GM12878 (cell line): ENCODE results near the gene ACOX1. TPM values are rescaled to one million over a fixed set of nuclear protein-coding genes. Genes with fewer than 3 reads are reported as not detected.

Experiments
- ATAC-seq: fragments of 200-7000 bp; cut with Tn5 transposase; 3 replicates; pipeline ENCODE4 v1.9.1; 2020; ENCODE audit warnings: mild to moderate bottlenecking, moderate library complexity
- BruUV-seq: library from RNA; stranded (reverse); fragments of 400-500 nt; replicated peaks from 2 replicates; lab custom pipeline; 2021; lab: Mats Ljungman, UMichigan
- CTCF ChIA-PET: fragments of 300-600 bp; sonication (Branson Sonifier 250); formaldehyde crosslinking; extraction: SDS; loops from one replicate; lab custom pipeline; 2021; ENCODE audit warnings: inconsistent platforms; lab: Yijun Ruan, JAX
- POLR2A ChIA-PET: fragments of 350-600 bp; formaldehyde crosslinking; extraction: SDS; loops from one replicate; lab custom pipeline; 2021; ENCODE audit warnings: inconsistent platforms; lab: Charles Lee
- RAD21 ChIA-PET: fragments of 300-600 bp; sonication (Branson Sonifier 250); formaldehyde crosslinking; loops from one replicate; lab custom pipeline; 2023; ENCODE audit warnings: antibody characterized with exemption; ENCODE audit not compliant: unreplicated experiment; lab: Charles Lee
- SMC1A ChIA-PET: fragments of 300-600 bp; sonication (Branson Sonifier 250); formaldehyde crosslinking; loops from one replicate; lab custom pipeline; 2023; ENCODE audit not compliant: unreplicated experiment, uncharacterized antibody; lab: Charles Lee
- DNase-seq: peaks from one replicate; pipeline ENCODE4 v3.0.0-alpha.2; 2011; ENCODE audit warnings: low read depth, low spot score
- FAIRE-seq: peaks from 3 replicates; lab custom pipeline; 2011; peaks lifted over from hg19 to GRCh38; lab: Jason Lieb, UNC
- H2AFZ ChIP-seq: 2 replicates; pipeline ENCODE4 v1.6.0; 2011; ENCODE audit warnings: low read depth, low read length, control low read depth; ENCODE audit not compliant: control insufficient read depth
- H3K27ac ChIP-seq: 2 replicates; pipeline ENCODE4 v1.5.1; 2011; ENCODE audit warnings: control low read depth; ENCODE audit not compliant: control insufficient read depth, insufficient read depth
- H3K27me3 ChIP-seq, 2 experiments: replicated peaks in 1 of 2; 2 replicates each; pipeline versions ENCODE4 v1.6.0 to v1.6.1; 2011; ENCODE audit warnings: low read length in 1 of 2; ENCODE audit not compliant: control insufficient read depth in 2 of 2, insufficient read depth in 2 of 2
- H3K36me3 ChIP-seq, 2 experiments: 2 replicates each; pipeline ENCODE4 v1.5.1; 2011; ENCODE audit warnings: low read length in 1 of 2; ENCODE audit not compliant: control insufficient read depth in 2 of 2, insufficient read depth in 2 of 2
- H3K4me1 ChIP-seq: 2 replicates; pipeline ENCODE4 v1.6.1; 2011; ENCODE audit warnings: mild to moderate bottlenecking, low read length, moderate library complexity, mixed read lengths; ENCODE audit not compliant: control insufficient read depth, insufficient read depth
- H3K4me2 ChIP-seq: 2 replicates; pipeline ENCODE4 v1.6.0; 2011; ENCODE audit warnings: control low read depth; ENCODE audit not compliant: control insufficient read depth, insufficient read depth
- H3K4me3 ChIP-seq: fragments of 200-600 bp; sonication (generic); 2 replicates; pipeline ENCODE4 v1.5.1; 2016
- H3K79me2 ChIP-seq: 2 replicates; pipeline ENCODE4 v1.6.0; 2011; ENCODE audit warnings: low read length; ENCODE audit not compliant: control insufficient read depth, insufficient read depth
- H3K9ac ChIP-seq: 2 replicates; pipeline ENCODE4 v1.8.0; 2011; ENCODE audit warnings: low read length, control low read depth, mixed read lengths; ENCODE audit not compliant: control insufficient read depth, insufficient read depth
- H3K9me3 ChIP-seq: replicated peaks from 3 replicates; pipeline ENCODE4 v1.5.1; 2011; ENCODE audit warnings: mild to moderate bottlenecking, low read length; ENCODE audit not compliant: control insufficient read depth, insufficient read depth
- H4K20me1 ChIP-seq: 2 replicates; pipeline ENCODE4 v1.6.0; 2011; ENCODE audit not compliant: control insufficient read depth, insufficient read depth
- CBX5 ChIP-seq: sonication (generic); IDR thresholded peaks from 2 replicates; pipeline ENCODE4 v1.6.1; 2016; ENCODE audit warnings: low read depth, moderate library complexity, mild to moderate bottlenecking, inconsistent platforms
- DPF2 ChIP-seq: fragments of 450-650 bp; IDR thresholded peaks from 2 replicates; pipeline ENCODE4 v1.6.1; 2017; ENCODE audit warnings: mild to moderate bottlenecking
- E2F8 ChIP-seq: fragments of 450-650 bp; IDR thresholded peaks from 2 replicates; pipeline ENCODE4 v1.6.1; 2018; ENCODE audit warnings: mild to moderate bottlenecking, low read depth, moderate library complexity; ENCODE audit not compliant: partially characterized antibody
- NFXL1 ChIP-seq: fragments of 450-650 bp; IDR thresholded peaks from 2 replicates; pipeline ENCODE4 v1.6.1; 2017; ENCODE audit warnings: antibody characterized with exemption, mild to moderate bottlenecking, borderline replicate concordance
- NR2C2 ChIP-seq: IDR thresholded peaks from 2 replicates; pipeline ENCODE4 v1.6.1; 2011; ENCODE audit warnings: borderline replicate concordance, low read depth; ENCODE audit not compliant: control insufficient read depth, insufficient read length
- SUZ12 ChIP-seq: fragments of 200-600 bp; sonication (generic); IDR thresholded peaks from one replicate; pipeline ENCODE4 v1.6.1; 2018; ENCODE audit warnings: antibody characterized with exemption, mild to moderate bottlenecking; ENCODE audit not compliant: unreplicated experiment
- ZNF274 ChIP-seq: IDR thresholded peaks from one replicate; pipeline ENCODE4 v1.8.0; 2011; ENCODE audit not compliant: insufficient read length, insufficient read depth
- WGBS: methylation state at CpG from one replicate; pipeline ENCODE4 v1.1.6; 2016; ENCODE audit warnings: low lambda C conversion rate; ENCODE audit not compliant: insufficient replicate concordance, insufficient coverage; ENCODE audit errors: missing lambda C conversion rate; 5-methylcytosine and 5-hydroxymethylcytosine counted together
- in situ Hi-C: fragments of 300-500 bp; cut with MboI; formaldehyde crosslinking; loops from 9 replicates; pipeline ENCODE4 v1.14.3; 2018; ENCODE audit warnings: mixed read lengths
- intact Hi-C: fragments of 100-400 bp; cut with micrococcal nuclease; formaldehyde crosslinking; loops from one replicate; pipeline ENCODE4 v1.14.2; 2022; ENCODE audit not compliant: unreplicated experiment
- polyA plus RNA-seq, 11 experiments: library from polyadenylated mRNA; depleted of rRNA in 4 of 11; unstranded in 6 of 11; stranded (reverse) in 5 of 11; fragments of >200 nt; fragmentation: Nextera tagmentation in 4 of 11; fragmentation: Illumina TruSeq in 1 of 11; extraction: Ambion mirVana in 4 of 11; extraction: Trizol in 1 of 11; gene quantifications; 1 replicate in 1 of 11; 2 replicates in 10 of 11; pipeline versions ENCODE4 v1.2.1 to v1.2.3, GENCODE V29; 2011 to 2016; ENCODE audit warnings: inconsistent platforms in 2 of 11, missing spikeins in 2 of 11, low read depth in 1 of 11
- total RNA-seq, 4 experiments: library from RNA; depleted of rRNA in 3 of 4; stranded (reverse); fragments of >200 nt in 3 of 4; fragmentation: Illumina TruSeq in 1 of 4; extraction: Trizol in 1 of 4; gene quantifications; 2 replicates each; pipeline versions ENCODE4 v1.2.1 to v1.2.3, GENCODE V29; 2013 to 2021
- TF ChIP-seq, protein P1 (sequence below): fragments of 150-350 bp; IDR thresholded peaks from 2 replicates; pipeline ENCODE4 v1.6.1; 2014; ENCODE audit warnings: mild to moderate bottlenecking, low read depth, low read length

The ACOX1 gene
- total and polyA plus RNA-seq, 10 of the 15 experiments (the other 5 are each of a cell fraction or from before 2014, with no cell fraction given): 6.5 to 26.2 (median 21.6) TPM

GRCh38 chr17:76003915-76004314 is 24.9 kb upstream of the ACOX1 start:
- ChIA-PET SMC1A (interaction anchor here (0.9 to 10.8 kb wide), 5 partner anchors 11 to 98 kb away, joined by 3 to 61 read pairs (median 6); partner anchors contain the start of gene MRPL38), RAD21 (interaction anchor here (0.6 to 3.7 kb wide), 9 partner anchors 8 to 146 kb away, joined by 3 to 35 read pairs (median 3); partner anchors contain the start of genes FBF1 and MRPL38), CTCF (interaction anchor here (0.6 to 12.8 kb wide), 8 partner anchors 8 to 341 kb away, joined by 3 to 128 read pairs (median 4); partner anchors contain the start of genes MRPL38 and WBP2), POLR2A (interaction anchor here (0.6 to 2.2 kb wide), 5 partner anchors 12 to 271 kb away, joined by 3 to 8 read pairs (median 4); partner anchors contain the start of genes ACOX1, MRPL38 and TEN1)
- DNase-seq (no peak), FAIRE-seq (no peak), ATAC-seq (no peak)
- Histone ChIP-seq H3K27me3 (no peaks in the 10 kb centered on the region), H2AFZ (no peak overlapping the region), H4K20me1 (no peaks in the 10 kb centered on the region), H3K4me3 (no peak overlapping the region), H3K27ac (no peak overlapping the region), H3K36me3 (no peaks in the 10 kb centered on the region; a peak in 1 of 4 replicates), H3K4me2 (no peak overlapping the region), H3K79me2 (no peaks in the 10 kb centered on the region), H3K9ac (no peak overlapping the region), H3K9me3 (no peaks in the 10 kb centered on the region), H3K4me1 (no peaks in the 10 kb centered on the region)
- TF ChIP-seq, protein P1, sequence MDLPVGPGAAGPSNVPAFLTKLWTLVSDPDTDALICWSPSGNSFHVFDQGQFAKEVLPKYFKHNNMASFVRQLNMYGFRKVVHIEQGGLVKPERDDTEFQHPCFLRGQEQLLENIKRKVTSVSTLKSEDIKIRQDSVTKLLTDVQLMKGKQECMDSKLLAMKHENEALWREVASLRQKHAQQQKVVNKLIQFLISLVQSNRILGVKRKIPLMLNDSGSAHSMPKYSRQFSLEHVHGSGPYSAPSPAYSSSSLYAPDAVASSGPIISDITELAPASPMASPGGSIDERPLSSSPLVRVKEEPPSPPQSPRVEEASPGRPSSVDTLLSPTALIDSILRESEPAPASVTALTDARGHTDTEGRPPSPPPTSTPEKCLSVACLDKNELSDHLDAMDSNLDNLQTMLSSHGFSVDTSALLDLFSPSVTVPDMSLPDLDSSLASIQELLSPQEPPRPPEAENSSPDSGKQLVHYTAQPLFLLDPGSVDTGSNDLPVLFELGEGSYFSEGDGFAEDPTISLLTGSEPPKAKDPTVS: no peak
- intact Hi-C loops: no loop called here
- 100% methylated on average over 6 of the region's 6 CpGs for WGBS
- no TSS peak for BruUV-seq
- in situ Hi-C loops: no loop called here

- DNase-seq: no peak
- ChIA-PET POLR2A (interaction anchor here (0.7 to 2.2 kb wide), 3 partner anchors 97 to 146 kb away, joined by 3 to 8 read pairs (median 7); partner anchors contain the start of genes MRPL38 and WBP2), CTCF (interaction anchor here (0.8 to 12.8 kb wide), 8 partner anchors 10 to 249 kb away, joined by 3 to 128 read pairs (median 4); partner anchors contain the start of genes MRPL38 and TRIM65), RAD21 (interaction anchor here (0.6 to 1.9 kb wide), 4 partner anchors 22 to 278 kb away, joined by 3 to 4 read pairs (median 4); no protein-coding TSS in a partner anchor), SMC1A (interaction anchor here (1.2 to 10.8 kb wide), 5 partner anchors 13 to 96 kb away, joined by 3 to 61 read pairs (median 6); partner anchors contain the start of genes ACOX1, MRPL38 and TEN1)
- intact Hi-C loops (no loop called here), in situ Hi-C loops (no loop called here)
- H3K27me3 ChIP-seq: no peaks in the 10 kb centered on the region
- H2AFZ ChIP-seq: no peak overlapping the region
- H3K4me1 ChIP-seq: peaks cover 4% of the 10 kb centered on the region
- no peak overlapping the region for H3K27ac ChIP-seq
- WGBS: 97% methylated on average over 10 of the region's 12 CpGs
- no peak for ATAC-seq
- H3K9ac ChIP-seq: no peak overlapping the region
- H3K9me3 ChIP-seq: no peaks in the 10 kb centered on the region
- H4K20me1 ChIP-seq: no peaks in the 10 kb centered on the region
- no peak for TF ChIP-seq DPF2
- TF ChIP-seq NFXL1: no peak
- TF ChIP-seq SUZ12: no peak
- TF ChIP-seq NR2C2: no peak
- TF ChIP-seq E2F8: no peak
- TF ChIP-seq ZNF274: no peak
- TF ChIP-seq CBX5: no peak
- no peak overlapping the region for H3K4me2 ChIP-seq
- no peak for FAIRE-seq
- no peaks in the 10 kb centered on the region; a peak in 1 of 4 replicates for H3K36me3 ChIP-seq
- H3K4me3 ChIP-seq: no peak overlapping the region
- H3K79me2 ChIP-seq: no peaks in the 10 kb centered on the region
- no TSS peak for BruUV-seq
Observed at GRCh38 chr17:76002100-76002499, 23.1 kb upstream of the ACOX1 start.
